NCI-H226 (cell line): ENCODE measurements around the gene AHRR.

Experiments
- DNase-seq: peaks from one replicate; pipeline ENCODE4 v3.0.0-alpha.2; 2015

Gene AHRR

DNA sequence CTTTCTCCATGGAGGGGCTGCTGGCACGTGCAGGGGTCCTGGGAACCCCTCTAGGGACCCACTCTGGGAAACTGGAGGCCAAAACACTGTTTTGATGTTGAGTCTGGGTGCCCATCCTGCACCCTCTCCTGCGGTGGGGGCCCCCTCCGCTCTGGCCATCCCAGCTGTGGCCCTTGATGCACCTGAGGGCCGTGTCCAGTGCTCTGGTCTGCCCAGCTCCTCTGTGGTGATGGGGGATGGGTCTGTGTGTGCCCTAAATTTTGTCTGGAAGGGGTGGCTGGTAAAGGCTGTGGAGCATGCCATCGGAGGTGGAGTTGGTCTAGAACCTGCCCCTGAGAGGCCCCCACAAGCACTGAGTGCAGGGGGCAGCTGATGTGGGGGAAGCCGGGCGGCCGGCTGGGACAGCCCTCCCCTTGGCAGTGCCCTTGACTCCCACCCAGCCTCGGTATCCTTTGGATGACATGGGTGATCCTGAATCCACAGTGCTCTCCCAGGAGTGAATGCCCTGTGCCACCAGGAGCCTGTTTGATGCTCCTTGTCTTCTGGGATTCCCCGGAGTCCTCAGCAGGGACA is 26.3 kb downstream of the AHRR start:
- no peak for DNase-seq

DNA sequence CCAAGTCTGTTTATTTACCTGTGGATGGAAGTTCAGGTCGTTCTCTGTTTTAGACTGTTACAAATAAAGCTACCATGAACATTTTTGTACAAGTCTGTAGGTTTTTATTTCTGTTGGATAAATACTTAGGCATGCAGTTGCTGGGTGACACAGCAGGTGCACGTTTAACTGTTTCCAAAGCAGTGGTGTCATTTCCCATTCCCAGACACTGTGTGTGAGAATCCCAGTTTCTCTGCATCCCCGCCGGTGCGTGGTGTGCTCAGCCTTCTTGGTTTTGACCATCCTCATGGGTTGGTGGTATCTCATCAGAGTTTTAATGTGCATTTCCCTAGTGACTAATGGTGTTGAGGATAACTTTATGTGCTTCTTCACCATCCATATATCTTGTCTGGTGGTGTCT is 27.2 kb downstream of the AHRR start:
- no peak for DNase-seq

GRCh38 chr5:350355-350754 is 28.8 kb downstream of the AHRR start:
- DNase-seq: no peak

DNA sequence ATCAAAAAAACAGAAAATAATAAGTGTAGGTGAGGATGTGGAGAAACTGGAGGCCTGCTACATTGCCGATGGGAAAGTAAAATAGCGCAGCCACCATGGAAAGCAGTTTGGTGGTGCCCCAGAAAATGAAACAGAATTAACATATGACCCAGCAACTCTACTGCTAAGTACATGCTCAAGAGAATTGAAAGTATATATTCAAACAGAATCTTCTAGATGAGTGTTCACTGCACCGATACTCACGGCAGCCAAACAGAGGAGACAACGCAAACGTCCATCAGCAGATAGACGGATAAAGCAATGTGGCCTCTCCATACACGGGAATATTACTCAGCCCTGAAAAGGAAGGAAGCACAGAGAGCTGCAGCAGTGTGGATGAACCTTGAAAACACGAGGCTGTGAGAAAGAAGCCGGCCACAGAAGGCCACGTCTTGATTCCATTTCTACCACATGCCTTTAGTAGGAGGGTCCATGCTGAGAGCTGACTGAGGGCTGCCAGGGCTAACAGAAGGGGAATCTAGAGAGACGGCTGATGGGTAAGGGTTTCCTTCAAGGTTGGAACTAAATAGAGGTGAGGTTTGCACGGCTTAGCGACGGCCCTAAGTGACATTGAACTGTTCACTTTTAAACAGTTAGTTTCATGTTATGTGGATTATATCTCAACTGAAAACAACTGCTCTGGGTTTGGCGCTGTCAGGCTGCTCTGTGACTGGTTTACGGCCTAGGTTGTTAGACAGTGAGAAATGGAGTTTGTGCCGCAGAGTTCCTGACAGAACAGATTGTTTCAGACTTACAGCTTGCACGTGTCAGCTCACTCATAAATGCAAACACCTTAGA is 29.8 kb downstream of the AHRR start:
- no peak for DNase-seq

DNA sequence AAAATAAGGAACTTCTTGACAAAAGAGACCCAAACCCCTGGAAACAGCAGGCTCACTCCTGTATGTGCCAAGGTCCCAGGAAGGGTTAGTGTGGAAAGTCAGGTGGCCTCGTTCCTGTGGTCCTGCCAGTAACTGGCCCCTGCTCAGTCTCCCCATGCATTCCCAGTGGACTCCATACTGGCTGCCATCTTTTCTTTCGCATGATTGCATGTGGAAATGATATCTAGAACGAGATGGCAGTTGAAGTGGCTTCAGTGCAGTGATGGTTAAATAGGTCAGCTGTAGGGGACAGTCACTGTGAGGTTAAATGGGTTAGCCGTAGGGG is 30.4 kb downstream of the AHRR start:
- DNase-seq: no peak

- no peak for DNase-seq
Observed at GRCh38 chr5:352639-353611, 31.4 kb downstream of the AHRR start.

- no peak for DNase-seq
Observed at GRCh38 chr5:353612-354580, 32.4 kb downstream of the AHRR start.

DNA sequence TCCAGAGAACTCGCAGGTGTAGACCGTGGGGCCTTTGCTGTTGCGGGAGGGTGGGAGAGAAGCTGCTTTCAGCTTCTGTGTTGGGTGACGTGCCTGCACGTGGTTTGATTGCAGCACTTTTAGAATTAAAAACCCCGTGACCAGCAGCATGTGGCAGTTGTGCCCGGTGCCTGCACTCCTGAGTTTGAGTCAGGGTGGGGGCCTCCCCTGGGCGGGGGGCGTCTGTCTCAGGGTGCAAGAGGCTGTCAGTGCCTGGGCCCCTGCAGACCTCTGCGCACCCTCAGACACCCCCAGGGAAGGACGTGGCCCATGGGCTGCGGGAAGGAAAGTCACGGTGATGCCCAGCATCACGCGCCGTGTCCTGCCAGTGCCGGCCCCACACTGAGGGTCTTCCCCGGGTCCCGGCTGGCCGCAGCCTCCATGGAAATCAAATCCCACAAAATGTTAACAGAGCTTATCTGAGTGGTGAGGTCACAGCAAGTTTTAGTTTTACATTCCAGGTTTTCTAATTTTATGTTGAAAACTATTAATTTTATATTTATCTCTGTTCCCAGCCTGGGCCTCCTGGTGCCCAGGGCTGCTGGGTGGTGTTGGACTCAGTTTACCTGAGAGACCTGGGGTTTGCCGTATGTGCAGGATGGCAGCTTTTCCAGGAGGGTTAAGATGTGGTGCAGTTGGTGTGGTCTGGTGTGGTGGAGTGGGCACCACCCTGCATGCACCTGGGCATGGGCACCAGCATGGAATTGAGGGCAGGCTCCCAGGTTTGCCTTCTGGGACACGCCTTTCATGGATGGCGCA is 33.3 kb downstream of the AHRR start:
- DNase-seq: no peak

GRCh38 chr5:355379-355935 is 33.9 kb downstream of the AHRR start:
- DNase-seq: no peak

- DNase-seq: no peak
Observed at GRCh38 chr5:355958-356357, 34.4 kb downstream of the AHRR start.

DNA sequence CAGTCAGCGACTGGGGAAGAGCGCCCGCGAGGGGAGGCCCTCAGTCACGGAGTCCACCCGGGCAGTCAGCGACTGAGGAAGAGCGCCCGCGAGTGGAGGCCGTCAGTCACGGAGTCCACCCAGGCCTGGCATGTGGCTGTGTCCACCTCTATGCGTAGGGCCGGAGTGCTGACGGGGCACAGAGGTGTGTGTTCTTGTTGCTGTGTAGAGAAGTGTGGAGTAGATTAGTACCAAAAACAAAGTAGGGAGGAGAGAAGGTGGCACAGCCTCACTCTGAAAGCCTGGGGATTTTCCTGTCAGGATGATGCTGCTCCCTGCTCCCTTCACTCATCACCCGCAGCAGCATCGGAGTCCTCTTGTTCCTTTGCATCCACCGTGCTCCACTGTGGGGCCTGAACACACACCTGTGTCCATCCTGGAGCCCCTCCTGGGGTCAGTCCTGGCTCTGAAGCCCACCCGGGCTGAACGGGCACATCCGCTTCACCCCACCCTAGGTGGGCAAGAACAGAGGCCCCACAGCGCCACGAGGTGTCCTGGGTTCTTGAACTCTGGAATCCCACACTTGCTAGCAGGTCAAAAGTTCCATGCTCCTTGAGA is 37.9 kb downstream of the AHRR start:
- no peak for DNase-seq

- no peak for DNase-seq
Observed at GRCh38 chr5:360257-361027, 38.9 kb downstream of the AHRR start.

DNA sequence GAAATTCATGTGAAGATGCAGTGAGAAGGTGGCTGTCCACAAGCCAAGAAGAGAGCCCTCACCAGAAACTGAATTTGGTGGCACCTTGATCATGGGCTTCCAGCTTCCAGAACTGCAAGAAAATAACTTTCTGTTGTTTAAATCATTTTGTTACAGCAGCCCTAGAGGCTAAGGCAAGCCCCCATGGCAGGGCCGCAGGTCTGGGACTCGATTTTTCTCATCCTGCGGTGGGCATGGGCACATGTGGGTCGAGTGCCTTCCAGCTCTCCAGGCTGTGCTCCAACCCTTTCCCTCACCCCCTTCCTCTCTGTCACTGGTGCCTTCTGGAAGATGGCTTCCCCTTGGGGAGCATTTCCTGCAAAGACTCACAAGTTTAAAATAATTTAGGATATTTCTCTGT is 40.7 kb downstream of the AHRR start:
- DNase-seq: no peak

DNA sequence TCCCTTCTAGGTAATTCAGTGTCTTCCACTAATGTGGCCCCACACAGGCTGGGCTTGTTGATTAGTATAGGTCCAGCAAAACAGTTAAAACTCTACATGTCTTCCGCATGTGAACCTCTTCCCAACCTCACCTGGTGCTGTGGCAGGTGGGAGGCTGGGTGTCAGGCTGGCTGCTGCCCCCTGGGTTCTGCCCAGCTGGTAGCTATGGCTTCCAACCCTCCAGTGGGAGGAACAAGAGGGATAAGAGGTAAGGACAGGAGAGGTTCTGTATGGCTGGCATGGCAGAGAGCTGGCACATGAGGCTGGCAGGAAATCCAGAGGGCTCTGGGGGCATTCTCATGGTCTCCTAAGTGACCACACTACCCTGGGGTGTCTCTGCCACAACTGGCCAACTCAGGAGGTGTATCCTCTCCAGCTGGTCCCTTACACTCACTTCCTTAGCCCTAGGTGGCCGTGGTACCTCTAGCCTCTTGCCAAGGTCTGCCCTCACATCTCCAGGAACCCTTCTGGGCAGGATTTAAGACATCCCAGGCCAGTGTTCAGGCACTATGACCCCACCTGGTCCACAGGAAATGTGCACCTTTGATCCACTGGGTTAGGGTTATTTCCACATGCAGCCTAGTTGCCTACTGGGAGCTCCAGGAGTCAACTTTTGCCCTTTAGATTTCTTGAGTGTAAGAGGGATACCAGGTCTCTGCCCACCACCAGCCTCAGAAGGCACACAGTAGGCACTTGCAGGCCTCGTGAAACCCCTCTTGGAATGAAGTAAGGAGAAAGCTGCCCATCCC is 41.7 kb downstream of the AHRR start:
- no peak for DNase-seq

- no peak for DNase-seq
Observed at GRCh38 chr5:364497-364896, 43.0 kb downstream of the AHRR start.

DNA sequence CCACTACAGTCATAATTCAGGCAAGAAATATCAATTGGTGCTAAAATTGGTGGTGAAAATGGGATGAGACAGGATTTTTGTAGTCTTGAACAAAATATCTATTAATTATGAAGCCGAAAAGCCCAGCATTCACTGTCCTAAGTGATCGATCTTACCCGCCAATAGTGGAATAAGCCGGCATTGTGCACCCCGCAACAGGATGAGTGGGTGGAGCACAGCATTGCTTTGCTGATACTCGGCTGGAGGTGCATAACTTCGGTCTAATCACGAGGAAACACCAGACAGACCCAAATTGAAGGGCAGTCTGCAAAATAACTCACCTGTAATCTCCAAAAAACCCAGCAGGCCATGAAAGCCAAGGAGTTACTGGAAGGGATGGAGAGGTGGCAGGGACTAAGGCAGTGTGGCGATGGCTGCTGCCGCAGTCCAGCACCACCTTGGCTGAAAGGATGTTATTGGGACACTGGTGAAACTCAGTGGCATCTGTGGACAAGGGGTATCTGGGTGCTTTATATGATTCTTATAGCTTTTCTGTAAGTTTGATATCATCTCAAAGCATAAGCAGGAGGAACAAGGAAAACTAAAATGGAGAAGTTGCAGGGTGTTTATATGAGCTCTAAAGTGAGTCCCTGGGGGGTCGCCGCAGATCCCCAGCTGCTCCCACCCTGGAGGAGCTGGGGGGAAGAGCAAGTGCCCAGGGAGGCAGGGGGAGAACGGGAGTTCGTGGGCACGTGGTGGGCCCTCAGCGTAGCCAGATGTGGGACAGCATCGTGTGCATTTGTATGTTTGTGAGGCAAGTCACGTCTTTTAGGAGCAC is 45.2 kb downstream of the AHRR start:
- no peak for DNase-seq

- DNase-seq: no peak
Observed at GRCh38 chr5:367358-368130, 46.0 kb downstream of the AHRR start.
